ENCODE measurements around the gene ENTPD2.

The ENTPD2 gene

GRCh38 chr9:137077758-137078693 lies 24.2 kb upstream of the ENTPD2 start:
- peaks cover 62% of the 10 kb centered on the region for H3K27me3 ChIP-seq (ENCODE audit: insufficient read depth, low read length)
- peaks cover 8% of the 10 kb centered on the region; the same call in 1 of the 2 replicates for H3K4me1 ChIP-seq (ENCODE audit: insufficient read depth, low read length)
- H3K36me3 ChIP-seq (ENCODE audit: insufficient read depth, low read depth, low read length), result no peaks in the 10 kb centered on the region
- no peak overlapping the region for H3K9ac ChIP-seq (ENCODE audit: low read depth, low read length)
- no peak overlapping the region for H3K27ac ChIP-seq (ENCODE audit: low read length)
- H3K9me3 ChIP-seq (ENCODE audit: insufficient read depth, low read depth, low read length), result no peaks in the 10 kb centered on the region
- H3K4me3 ChIP-seq (ENCODE audit: low read length), result peak overlapping the region; percentile 58

- Histone ChIP-seq H3K9me3 (ENCODE audit: insufficient read depth, low read depth, low read length) (no peaks in the 10 kb centered on the region), H3K4me3 (ENCODE audit: low read length) (peak within 1 kb of the TSS; percentile 58), H3K9ac (ENCODE audit: low read depth, low read length) (no peak within 1 kb of the TSS), H3K4me1 (ENCODE audit: insufficient read depth, low read length) (peaks cover 8% of the 10 kb centered on the region; the same call in 1 of the 2 replicates), H3K27me3 (ENCODE audit: insufficient read depth, low read length) (peaks cover 62% of the 10 kb centered on the region), H3K36me3 (ENCODE audit: insufficient read depth, low read depth, low read length) (no peaks in the 10 kb centered on the region), H3K27ac (ENCODE audit: low read length) (no peak within 1 kb of the TSS)
Observed at GRCh38 chr9:137077010-137077747, 23.3 kb upstream of the ENTPD2 start, which contains the start of gene UAP1L1. UAP1L1 (plus strand) TSS chr9:137077517; CDS start chr9:137077533, 16 bp downstream.

- H3K27ac ChIP-seq (ENCODE audit: low read length), result no peak overlapping the region
- H3K36me3 ChIP-seq (ENCODE audit: insufficient read depth, low read depth, low read length), result no peaks in the 10 kb centered on the region
- no peaks in the 10 kb centered on the region for H3K9me3 ChIP-seq (ENCODE audit: insufficient read depth, low read depth, low read length)
- H3K9ac ChIP-seq (ENCODE audit: low read depth, low read length), result no peak overlapping the region
- H3K4me3 ChIP-seq (ENCODE audit: low read length), result peak overlapping the region; percentile 48; the same call in 1 of the 2 replicates
- peaks cover 63% of the 10 kb centered on the region for H3K27me3 ChIP-seq (ENCODE audit: insufficient read depth, low read length)
- H3K4me1 ChIP-seq (ENCODE audit: insufficient read depth, low read length), result peaks cover 8% of the 10 kb centered on the region; the same call in 1 of the 2 replicates
Observed at GRCh38 chr9:137076636-137077009, 22.8 kb upstream of the ENTPD2 start.

- Histone ChIP-seq H3K27ac (ENCODE audit: low read length) (no peak overlapping the region), H3K4me1 (ENCODE audit: insufficient read depth, low read length) (peaks cover 12% of the 10 kb centered on the region), H3K36me3 (ENCODE audit: insufficient read depth, low read depth, low read length) (no peaks in the 10 kb centered on the region), H3K4me3 (ENCODE audit: low read length) (no peak overlapping the region), H3K27me3 (ENCODE audit: insufficient read depth, low read length) (peaks cover 65% of the 10 kb centered on the region), H3K9me3 (ENCODE audit: insufficient read depth, low read depth, low read length) (no peaks in the 10 kb centered on the region), H3K9ac (ENCODE audit: low read depth, low read length) (peak overlapping the region; percentile 55; the same call in 1 of the 2 replicates)
Observed at GRCh38 chr9:137075275-137075775, 21.5 kb upstream of the ENTPD2 start.

DNA sequence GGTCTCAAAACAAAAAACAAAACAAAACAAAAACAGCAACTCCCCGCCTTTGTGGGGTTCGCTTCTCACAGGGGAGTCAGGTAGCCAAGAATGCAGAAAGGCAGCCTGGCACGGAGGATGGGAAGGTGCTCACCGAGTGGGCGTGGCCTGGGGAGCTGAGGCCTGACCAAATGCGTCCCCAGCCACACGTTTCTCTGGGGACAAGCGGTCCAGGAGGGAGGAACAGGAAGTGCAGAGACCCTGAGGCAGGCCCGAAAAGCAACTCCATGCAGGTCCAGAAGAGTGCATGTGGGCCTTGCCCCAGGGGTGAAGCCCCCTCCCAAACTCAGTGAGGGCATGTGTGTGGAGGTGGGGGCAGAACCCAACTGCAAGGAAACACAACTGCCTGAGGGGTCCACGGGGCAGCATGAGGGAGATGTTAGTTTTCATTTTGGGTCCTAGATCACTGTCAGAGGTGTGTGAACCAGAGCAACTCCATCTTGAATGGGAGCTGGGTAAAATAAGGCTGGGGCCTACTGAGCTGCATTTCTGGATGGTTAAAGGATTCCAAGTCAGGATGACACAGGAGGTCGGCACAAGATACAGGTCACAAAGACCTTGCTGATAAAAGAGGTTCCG lies 20.9 kb upstream of the ENTPD2 start:
- no peak overlapping the region for H3K27ac ChIP-seq (ENCODE audit: low read length)
- peaks cover 59% of the 10 kb centered on the region for H3K27me3 ChIP-seq (ENCODE audit: insufficient read depth, low read length)
- no peaks in the 10 kb centered on the region for H3K9me3 ChIP-seq (ENCODE audit: insufficient read depth, low read depth, low read length)
- no peaks in the 10 kb centered on the region for H3K36me3 ChIP-seq (ENCODE audit: insufficient read depth, low read depth, low read length)
- no peak overlapping the region for H3K4me3 ChIP-seq (ENCODE audit: low read length)
- H3K9ac ChIP-seq (ENCODE audit: low read depth, low read length), result peak overlapping the region; percentile 55; the same call in 1 of the 2 replicates
- peaks cover 12% of the 10 kb centered on the region for H3K4me1 ChIP-seq (ENCODE audit: insufficient read depth, low read length)

- H3K36me3 ChIP-seq (ENCODE audit: insufficient read depth, low read depth, low read length), result no peaks in the 10 kb centered on the region
- no peak overlapping the region for H3K27ac ChIP-seq (ENCODE audit: low read length)
- peaks cover 59% of the 10 kb centered on the region for H3K27me3 ChIP-seq (ENCODE audit: insufficient read depth, low read length)
- H3K9me3 ChIP-seq (ENCODE audit: insufficient read depth, low read depth, low read length), result no peaks in the 10 kb centered on the region
- H3K4me3 ChIP-seq (ENCODE audit: low read length), result no peak overlapping the region
- H3K4me1 ChIP-seq (ENCODE audit: insufficient read depth, low read length), result peaks cover 12% of the 10 kb centered on the region
- no peak overlapping the region for H3K9ac ChIP-seq (ENCODE audit: low read depth, low read length)
Observed at GRCh38 chr9:137073992-137074399, 20.1 kb upstream of the ENTPD2 start.

- H3K9me3 ChIP-seq (ENCODE audit: insufficient read depth, low read depth, low read length), result no peaks in the 10 kb centered on the region
- peak overlapping the region; percentile 56 for H3K4me3 ChIP-seq (ENCODE audit: low read length)
- peak overlapping the region; percentile 41; the same call in 1 of the 2 replicates for H3K9ac ChIP-seq (ENCODE audit: low read depth, low read length)
- H3K27ac ChIP-seq (ENCODE audit: low read length), result no peak overlapping the region
- peaks cover 12% of the 10 kb centered on the region for H3K4me1 ChIP-seq (ENCODE audit: insufficient read depth, low read length)
- peaks cover 37% of the 10 kb centered on the region for H3K27me3 ChIP-seq (ENCODE audit: insufficient read depth, low read length)
- no peaks in the 10 kb centered on the region for H3K36me3 ChIP-seq (ENCODE audit: insufficient read depth, low read depth, low read length)
Observed at GRCh38 chr9:137071282-137071681, 17.4 kb upstream of the ENTPD2 start.

DNA sequence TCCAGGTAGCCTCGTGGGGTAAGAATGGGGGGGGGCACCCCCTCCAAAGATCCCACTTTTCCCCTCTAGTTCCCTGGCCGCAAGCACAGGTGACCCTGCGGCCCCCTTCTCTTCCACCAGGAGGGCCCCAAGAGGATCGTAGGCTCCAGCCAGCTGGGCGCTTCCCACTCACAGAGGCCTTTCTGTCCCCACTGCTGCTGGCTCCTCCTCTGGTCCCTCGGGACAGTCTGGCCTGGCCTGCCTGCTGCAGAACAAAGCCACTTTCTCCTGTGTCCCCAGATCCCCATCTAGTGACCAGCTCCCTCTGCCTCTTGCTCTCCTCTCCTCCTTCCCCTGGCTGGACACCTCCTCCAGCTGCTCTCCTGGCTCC lies 17.0 kb upstream of the ENTPD2 start:
- Histone ChIP-seq H3K9ac (ENCODE audit: low read depth, low read length) (peak overlapping the region; percentile 41; the same call in 1 of the 2 replicates), H3K9me3 (ENCODE audit: insufficient read depth, low read depth, low read length) (no peaks in the 10 kb centered on the region), H3K27me3 (ENCODE audit: insufficient read depth, low read length) (peaks cover 33% of the 10 kb centered on the region), H3K4me1 (ENCODE audit: insufficient read depth, low read length) (peaks cover 12% of the 10 kb centered on the region), H3K4me3 (ENCODE audit: low read length) (peak overlapping the region; percentile 56), H3K36me3 (ENCODE audit: insufficient read depth, low read depth, low read length) (no peaks in the 10 kb centered on the region), H3K27ac (ENCODE audit: low read length) (no peak overlapping the region)

GRCh38 chr9:137070201-137070905 lies 16.5 kb upstream of the ENTPD2 start, which contains the start of gene SAPCD2:
SAPCD2 (minus strand) TSS chr9:137070557; CDS start chr9:137070460, 97 bp downstream.
- H3K9me3 ChIP-seq (ENCODE audit: insufficient read depth, low read depth, low read length), result no peaks in the 10 kb centered on the region
- no peaks in the 10 kb centered on the region for H3K36me3 ChIP-seq (ENCODE audit: insufficient read depth, low read depth, low read length)
- peak within 1 kb of the TSS; percentile 41; the same call in 1 of the 2 replicates for H3K9ac ChIP-seq (ENCODE audit: low read depth, low read length)
- H3K4me1 ChIP-seq (ENCODE audit: insufficient read depth, low read length), result peaks cover 12% of the 10 kb centered on the region
- no peak within 1 kb of the TSS for H3K27ac ChIP-seq (ENCODE audit: low read length)
- peak within 1 kb of the TSS; percentile 64 for H3K4me3 ChIP-seq (ENCODE audit: low read length)
- peaks cover 31% of the 10 kb centered on the region for H3K27me3 ChIP-seq (ENCODE audit: insufficient read depth, low read length)

DNA sequence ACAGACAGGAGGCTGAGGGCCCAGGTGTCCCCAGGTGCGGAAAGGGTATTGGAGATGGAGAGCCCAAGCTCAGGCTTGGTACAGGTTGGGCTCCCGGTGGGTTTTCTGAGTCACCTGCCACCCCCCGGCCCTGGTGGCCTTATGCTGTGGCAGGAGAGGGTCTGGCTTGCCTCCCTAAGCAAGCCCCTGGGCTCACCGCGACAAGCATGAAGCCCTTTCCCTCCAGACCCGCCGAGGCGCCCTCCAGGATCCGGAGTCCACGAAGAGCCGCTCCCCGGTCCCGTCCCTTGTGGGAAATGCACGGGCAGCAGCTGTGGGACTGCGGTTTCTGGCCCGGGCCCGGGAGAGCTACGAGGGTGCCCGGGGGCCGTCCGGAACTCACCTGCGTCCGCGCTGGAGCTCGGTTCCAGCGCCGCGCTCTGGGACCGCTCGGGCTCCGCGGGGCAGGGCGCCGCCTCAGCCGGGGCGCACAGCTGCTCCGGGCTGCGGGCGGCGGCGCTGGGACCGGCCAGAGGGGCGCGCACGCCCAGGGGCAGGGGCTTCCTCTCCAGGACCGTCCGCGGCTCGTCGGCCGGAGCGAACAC lies 15.7 kb upstream of the ENTPD2 start:
- H3K27ac ChIP-seq (ENCODE audit: low read length), result no peak overlapping the region
- H3K36me3 ChIP-seq (ENCODE audit: insufficient read depth, low read depth, low read length), result no peaks in the 10 kb centered on the region
- no peaks in the 10 kb centered on the region for H3K9me3 ChIP-seq (ENCODE audit: insufficient read depth, low read depth, low read length)
- H3K4me1 ChIP-seq (ENCODE audit: insufficient read depth, low read length), result peaks cover 4% of the 10 kb centered on the region
- H3K27me3 ChIP-seq (ENCODE audit: insufficient read depth, low read length), result peaks cover 25% of the 10 kb centered on the region
- H3K4me3 ChIP-seq (ENCODE audit: low read length), result peak overlapping the region; percentile 64
- H3K9ac ChIP-seq (ENCODE audit: low read depth, low read length), result no peak overlapping the region
